ENCODE results near the gene IPO9. TPM values are rescaled to one million over a fixed set of nuclear protein-coding genes. Genes with fewer than 3 reads are reported as not detected.

The IPO9 gene
- total and polyA plus RNA-seq, 2 donors (not counting 1 experiment from before 2014, with no cell fraction given) = 28.4 to 29.2 TPM

DNA sequence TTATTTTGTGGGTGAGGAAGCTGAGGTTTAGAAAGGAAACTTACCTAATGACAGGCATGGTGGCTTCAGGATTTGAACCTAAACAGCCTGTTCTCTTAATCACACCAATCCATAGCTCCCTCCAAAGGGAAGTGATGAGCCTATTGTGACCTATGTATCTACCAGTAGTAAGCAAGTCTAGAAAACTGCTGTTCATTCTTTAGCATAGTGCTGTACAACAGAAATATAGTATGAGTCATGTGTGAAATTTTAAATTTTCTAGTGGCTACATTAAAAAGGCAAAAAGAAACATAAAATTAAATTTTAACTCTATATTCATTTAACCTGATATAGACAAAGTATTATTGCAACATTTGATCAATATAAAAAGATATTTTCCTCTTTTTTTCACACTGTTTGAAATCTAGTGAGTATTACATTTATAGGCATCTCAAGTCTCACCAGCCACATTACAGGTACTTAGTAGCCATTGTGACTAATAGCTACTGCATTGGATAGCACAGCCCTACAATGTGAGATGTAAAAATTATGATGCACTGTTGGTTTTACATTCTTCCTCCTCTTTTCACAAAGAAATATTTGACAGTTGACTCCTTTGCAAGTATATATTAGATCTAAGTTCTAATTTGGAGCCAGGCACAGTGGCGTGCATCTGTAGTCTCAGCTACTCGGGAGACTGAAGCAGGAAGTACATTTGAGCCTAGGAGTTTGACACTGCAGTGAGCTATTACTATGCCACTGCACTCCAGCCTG lies 16.6 kb downstream of the IPO9 start:
- H3K9ac ChIP-seq (ENCODE audit: insufficient read depth, low read length) = no peak overlapping the region
- H3K4me2 ChIP-seq (ENCODE audit: extremely low read depth, insufficient read depth, low read length) = no peak overlapping the region
- H3K4me3 ChIP-seq (replicated peaks in 1 of 4; ENCODE audit: control extremely low read depth in 1 of 4, insufficient read depth in 1 of 4, low read depth in 3 of 4, low read length in 4 of 4) = no peak overlapping the region
- H3K79me2 ChIP-seq (ENCODE audit: control insufficient read depth, insufficient read depth, low read length) = peaks cover 59% of the 10 kb centered on the region
- no peaks in the 10 kb centered on the region for H3K27me3 ChIP-seq (ENCODE audit: control insufficient read depth, insufficient read depth, low read length)
- H3K9me3 ChIP-seq (ENCODE audit: control insufficient read depth, insufficient read depth, low read depth, low read length) = no peaks in the 10 kb centered on the region
- H3K27ac ChIP-seq (ENCODE audit: insufficient read depth, low read length) = no peak overlapping the region
- H3K36me3 ChIP-seq (ENCODE audit: control insufficient read depth, insufficient read depth, low read length) = peaks cover 2% of the 10 kb centered on the region
- peaks cover 14% of the 10 kb centered on the region for H3K4me1 ChIP-seq (ENCODE audit: control insufficient read depth, extremely low read depth, insufficient read depth, low read length)
- no peak overlapping the region for H2AFZ ChIP-seq (ENCODE audit: low read length)
- TF ChIP-seq, protein P1, sequence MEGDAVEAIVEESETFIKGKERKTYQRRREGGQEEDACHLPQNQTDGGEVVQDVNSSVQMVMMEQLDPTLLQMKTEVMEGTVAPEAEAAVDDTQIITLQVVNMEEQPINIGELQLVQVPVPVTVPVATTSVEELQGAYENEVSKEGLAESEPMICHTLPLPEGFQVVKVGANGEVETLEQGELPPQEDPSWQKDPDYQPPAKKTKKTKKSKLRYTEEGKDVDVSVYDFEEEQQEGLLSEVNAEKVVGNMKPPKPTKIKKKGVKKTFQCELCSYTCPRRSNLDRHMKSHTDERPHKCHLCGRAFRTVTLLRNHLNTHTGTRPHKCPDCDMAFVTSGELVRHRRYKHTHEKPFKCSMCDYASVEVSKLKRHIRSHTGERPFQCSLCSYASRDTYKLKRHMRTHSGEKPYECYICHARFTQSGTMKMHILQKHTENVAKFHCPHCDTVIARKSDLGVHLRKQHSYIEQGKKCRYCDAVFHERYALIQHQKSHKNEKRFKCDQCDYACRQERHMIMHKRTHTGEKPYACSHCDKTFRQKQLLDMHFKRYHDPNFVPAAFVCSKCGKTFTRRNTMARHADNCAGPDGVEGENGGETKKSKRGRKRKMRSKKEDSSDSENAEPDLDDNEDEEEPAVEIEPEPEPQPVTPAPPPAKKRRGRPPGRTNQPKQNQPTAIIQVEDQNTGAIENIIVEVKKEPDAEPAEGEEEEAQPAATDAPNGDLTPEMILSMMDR (conservative IDR thresholded peaks at IDR 0.05 in 1 of 2, IDR thresholded peaks at IDR 0.05 in 1 of 2; ENCODE audit: low read depth in 1 of 2, low read length in 2 of 2) = no peak
- no peak for TF ChIP-seq EZH2 (IDR thresholded peaks at IDR 0.05; ENCODE audit: low read length, missing control alignments)
- peak; percentile 21 to 76 for DNase-seq (ENCODE audit: low read depth in 2 of 2)
- H4K20me1 ChIP-seq (ENCODE audit: control insufficient read depth, extremely low read depth, insufficient read depth, low read length) = no peaks in the 10 kb centered on the region

- no peaks in the 10 kb centered on the region for H4K20me1 ChIP-seq (ENCODE audit: control insufficient read depth, extremely low read depth, insufficient read depth, low read length)
- no peak for TF ChIP-seq EZH2 (IDR thresholded peaks at IDR 0.05; ENCODE audit: low read length, missing control alignments)
- TF ChIP-seq, protein P1 (conservative IDR thresholded peaks at IDR 0.05 in 1 of 2, IDR thresholded peaks at IDR 0.05 in 1 of 2; ENCODE audit: low read depth in 1 of 2, low read length in 2 of 2) = no peak
- no peaks in the 10 kb centered on the region for H3K9me3 ChIP-seq (ENCODE audit: control insufficient read depth, insufficient read depth, low read depth, low read length)
- DNase-seq (ENCODE audit: low read depth in 2 of 2) = no peak
- no peak overlapping the region for H3K27ac ChIP-seq (ENCODE audit: insufficient read depth, low read length)
- peaks cover 4% of the 10 kb centered on the region for H3K36me3 ChIP-seq (ENCODE audit: control insufficient read depth, insufficient read depth, low read length)
- H2AFZ ChIP-seq (ENCODE audit: low read length) = no peak overlapping the region
- no peak overlapping the region for H3K4me2 ChIP-seq (ENCODE audit: extremely low read depth, insufficient read depth, low read length)
- no peak overlapping the region for H3K9ac ChIP-seq (ENCODE audit: insufficient read depth, low read length)
- H3K79me2 ChIP-seq (ENCODE audit: control insufficient read depth, insufficient read depth, low read length) = peaks cover 45% of the 10 kb centered on the region
- no peak overlapping the region for H3K4me3 ChIP-seq (replicated peaks in 1 of 4; ENCODE audit: control extremely low read depth in 1 of 4, insufficient read depth in 1 of 4, low read depth in 3 of 4, low read length in 4 of 4)
- H3K4me1 ChIP-seq (ENCODE audit: control insufficient read depth, extremely low read depth, insufficient read depth, low read length) = peaks cover 14% of the 10 kb centered on the region
- no peaks in the 10 kb centered on the region for H3K27me3 ChIP-seq (ENCODE audit: control insufficient read depth, insufficient read depth, low read length)
These were observed 18.2 kb downstream of the IPO9 start for GRCh38 chr1:201847150-201847549.

DNA sequence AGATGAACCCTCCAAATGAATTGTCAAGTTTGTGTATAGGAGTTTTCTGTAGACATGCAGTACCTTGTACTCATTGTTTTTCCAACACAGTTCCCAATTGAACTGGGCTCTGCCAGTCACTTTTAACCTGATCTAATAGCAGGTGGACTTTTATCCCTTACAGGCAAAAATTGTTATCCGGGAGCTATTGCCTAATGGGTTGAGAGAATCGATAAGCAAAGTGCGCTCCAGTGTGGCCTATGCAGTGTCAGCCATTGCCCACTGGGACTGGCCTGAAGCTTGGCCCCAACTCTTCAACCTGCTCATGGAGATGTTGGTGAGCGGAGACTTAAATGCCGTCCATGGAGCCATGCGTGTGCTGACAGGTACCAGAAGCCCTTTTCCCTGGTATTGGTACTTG lies 19.3 kb downstream of the IPO9 start:
- H3K4me3 ChIP-seq (replicated peaks in 1 of 4; ENCODE audit: control extremely low read depth in 1 of 4, insufficient read depth in 1 of 4, low read depth in 3 of 4, low read length in 4 of 4) = no peak overlapping the region
- H3K9me3 ChIP-seq (ENCODE audit: control insufficient read depth, insufficient read depth, low read depth, low read length) = no peaks in the 10 kb centered on the region
- H3K4me2 ChIP-seq (ENCODE audit: extremely low read depth, insufficient read depth, low read length) = no peak overlapping the region
- TF ChIP-seq, protein P1 (conservative IDR thresholded peaks at IDR 0.05 in 1 of 2, IDR thresholded peaks at IDR 0.05 in 1 of 2; ENCODE audit: low read depth in 1 of 2, low read length in 2 of 2) = no peak
- TF ChIP-seq EZH2 (IDR thresholded peaks at IDR 0.05; ENCODE audit: low read length, missing control alignments) = no peak
- no peak for DNase-seq (ENCODE audit: low read depth in 2 of 2)
- peaks cover 6% of the 10 kb centered on the region for H3K36me3 ChIP-seq (ENCODE audit: control insufficient read depth, insufficient read depth, low read length)
- no peak overlapping the region for H3K9ac ChIP-seq (ENCODE audit: insufficient read depth, low read length)
- peaks cover 14% of the 10 kb centered on the region for H3K4me1 ChIP-seq (ENCODE audit: control insufficient read depth, extremely low read depth, insufficient read depth, low read length)
- H3K27ac ChIP-seq (ENCODE audit: insufficient read depth, low read length) = no peak overlapping the region
- no peaks in the 10 kb centered on the region for H4K20me1 ChIP-seq (ENCODE audit: control insufficient read depth, extremely low read depth, insufficient read depth, low read length)
- peaks cover 35% of the 10 kb centered on the region for H3K79me2 ChIP-seq (ENCODE audit: control insufficient read depth, insufficient read depth, low read length)
- no peak overlapping the region for H2AFZ ChIP-seq (ENCODE audit: low read length)
- H3K27me3 ChIP-seq (ENCODE audit: control insufficient read depth, insufficient read depth, low read length) = no peaks in the 10 kb centered on the region
